ENCODE results near the gene ARHGAP18.

Gene ARHGAP18

DNA sequence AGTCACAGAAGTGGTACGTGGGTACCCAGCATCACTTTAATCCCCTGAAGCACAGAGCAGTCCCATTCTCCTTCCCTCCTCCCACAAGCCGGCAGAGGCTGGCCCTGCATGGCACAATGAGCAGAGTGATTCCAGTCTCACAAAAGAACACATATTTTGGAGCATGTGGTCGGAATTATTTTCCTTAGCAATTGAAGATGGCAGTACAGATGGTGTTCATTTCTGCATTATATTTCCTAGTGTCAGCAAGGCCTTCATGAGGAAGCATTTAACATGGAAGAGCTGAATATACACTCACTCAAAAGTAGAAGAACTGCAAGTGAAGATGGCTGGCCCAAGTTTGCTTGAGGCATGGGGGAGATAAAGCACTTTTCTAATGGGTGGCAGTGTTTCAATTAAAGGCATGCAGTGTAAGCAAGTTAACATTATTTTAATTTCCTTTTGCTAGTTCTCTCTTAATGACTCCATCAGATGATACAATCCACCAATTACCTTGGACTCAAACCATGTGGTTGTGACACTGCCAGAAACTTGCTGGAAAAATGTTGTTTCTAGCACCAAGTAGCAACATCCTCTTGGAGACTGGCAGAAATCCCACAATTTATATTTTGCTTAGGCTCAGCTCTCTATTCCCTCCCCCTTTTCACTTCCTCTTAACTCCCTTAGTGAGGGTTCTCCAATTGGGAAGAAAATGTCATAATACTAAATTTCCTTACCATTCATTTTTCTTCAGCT is 74.4 kb downstream of the ARHGAP18 start:
- no peak overlapping the region for H2AFZ ChIP-seq (ENCODE audit: insufficient read depth, low read length, poor library complexity)

DNA sequence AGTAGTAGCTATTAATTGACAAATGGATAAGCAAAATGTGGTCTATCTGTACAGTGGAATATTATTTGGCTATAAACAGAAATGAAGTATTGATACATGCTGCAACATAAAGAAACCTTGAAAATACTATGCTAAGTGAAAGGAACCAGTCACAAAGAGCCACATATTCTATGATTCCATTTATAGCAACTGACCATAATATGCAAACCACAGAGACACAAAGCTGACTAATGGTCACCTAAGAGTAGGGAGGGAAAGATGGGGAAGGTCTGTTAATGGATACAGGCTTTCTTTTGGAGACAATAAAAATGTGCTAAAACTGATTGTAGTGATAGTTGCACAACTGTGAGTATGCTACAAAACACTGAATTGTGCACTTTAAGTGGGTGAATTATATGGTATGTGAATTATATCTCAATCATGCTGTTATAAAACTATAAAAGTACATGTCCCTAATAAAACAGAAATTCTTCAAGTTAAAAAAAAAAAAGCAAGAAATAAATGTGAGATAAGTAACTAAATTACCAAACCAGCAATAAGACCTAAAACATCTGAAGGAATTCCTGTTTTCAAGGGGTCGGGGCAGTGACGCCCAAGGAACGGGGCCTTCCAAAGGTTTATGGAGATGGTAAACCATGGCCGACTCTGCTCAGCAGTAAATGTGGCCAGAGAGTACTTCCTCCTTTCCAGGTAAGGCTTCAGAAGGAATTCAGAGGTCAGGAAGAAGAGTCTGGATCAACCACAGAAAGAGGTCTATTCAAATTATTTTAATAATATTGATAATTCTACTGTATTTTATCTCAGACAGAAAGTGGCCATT is 75.4 kb downstream of the ARHGAP18 start:
- no peak overlapping the region for H4K91ac ChIP-seq (ENCODE audit: low read depth, low read length)
- no peaks in the 10 kb centered on the region for H3K79me2 ChIP-seq (ENCODE audit: control insufficient read depth, insufficient read depth, low read length, poor library complexity)
- no peak overlapping the region for H3K14ac ChIP-seq (ENCODE audit: low read length)
- H3K18ac ChIP-seq (ENCODE audit: low read length): no peak overlapping the region
- H2AFZ ChIP-seq (ENCODE audit: insufficient read depth, low read length, poor library complexity): no peak overlapping the region
- no peaks in the 10 kb centered on the region for H3K79me1 ChIP-seq (ENCODE audit: low read length)
- no peak overlapping the region for H3K4me3 ChIP-seq (ENCODE audit: low read depth, low read length)
- no CpG with 5 or more reads among the region's 4 CpGs for WGBS (ENCODE audit: extremely low coverage, insufficient coverage, insufficient read length)
- no peak overlapping the region for H2BK5ac ChIP-seq (ENCODE audit: low read depth, low read length, poor library complexity)
- H2BK120ac ChIP-seq (ENCODE audit: insufficient read depth, low read length, poor library complexity): no peak overlapping the region
- H4K8ac ChIP-seq (ENCODE audit: low read depth, low read length): no peak overlapping the region
- H3K9ac ChIP-seq (ENCODE audit: low read length): no peak overlapping the region
- DNase-seq: no peak
- no peak overlapping the region for H3K4ac ChIP-seq (ENCODE audit: low read depth, low read length)
- no peaks in the 10 kb centered on the region for H3K27me3 ChIP-seq (ENCODE audit: insufficient read depth, low read length)
- no peak overlapping the region for H2AK5ac ChIP-seq (ENCODE audit: low read length)
- no peaks in the 10 kb centered on the region for H3K9me3 ChIP-seq (ENCODE audit: insufficient read depth, low read depth, low read length)
- H2BK12ac ChIP-seq (ENCODE audit: low read length): no peak overlapping the region
- no peak overlapping the region for H3K4me2 ChIP-seq (ENCODE audit: low read length)
- no peaks in the 10 kb centered on the region for H3K4me1 ChIP-seq (ENCODE audit: control insufficient read depth in 1 of 2, insufficient read depth in 2 of 2, low read length in 2 of 2)
- H3K23ac ChIP-seq (ENCODE audit: low read length): no peak overlapping the region
- no peak overlapping the region for H4K12ac ChIP-seq (ENCODE audit: low read depth, low read length)
- peaks cover 2 to 4% of the 10 kb centered on the region in 2 experiments for H3K36me3 ChIP-seq (ENCODE audit: control insufficient read depth in 1 of 2, insufficient read depth in 2 of 2, low read length in 2 of 2)
- no peak overlapping the region for H3K27ac ChIP-seq (ENCODE audit: low read depth, low read length)

More for the DNA sequence above, 74.4 kb downstream of the ARHGAP18 start:
- no peak overlapping the region for H3K4ac ChIP-seq (ENCODE audit: low read depth, low read length)
- no peak for DNase-seq
- H4K91ac ChIP-seq (ENCODE audit: low read depth, low read length): no peak overlapping the region
- H3K23ac ChIP-seq (ENCODE audit: low read length): no peak overlapping the region
- H3K18ac ChIP-seq (ENCODE audit: low read length): no peak overlapping the region
- WGBS (ENCODE audit: extremely low coverage, insufficient coverage, insufficient read length): no CpG with 5 or more reads among the region's 3 CpGs
- no peak overlapping the region for H3K14ac ChIP-seq (ENCODE audit: low read length)
- no peak overlapping the region for H3K4me3 ChIP-seq (ENCODE audit: low read depth, low read length)
- no peaks in the 10 kb centered on the region for H3K9me3 ChIP-seq (ENCODE audit: insufficient read depth, low read depth, low read length)
- no peaks in the 10 kb centered on the region for H3K27me3 ChIP-seq (ENCODE audit: insufficient read depth, low read length)
- no peak overlapping the region for H4K8ac ChIP-seq (ENCODE audit: low read depth, low read length)
- no peaks in the 10 kb centered on the region for H3K79me1 ChIP-seq (ENCODE audit: low read length)
- H3K4me2 ChIP-seq (ENCODE audit: low read length): no peak overlapping the region
- H2BK120ac ChIP-seq (ENCODE audit: insufficient read depth, low read length, poor library complexity): no peak overlapping the region
- H4K12ac ChIP-seq (ENCODE audit: low read depth, low read length): no peak overlapping the region
- no peak overlapping the region for H2BK5ac ChIP-seq (ENCODE audit: low read depth, low read length, poor library complexity)
- H2AK5ac ChIP-seq (ENCODE audit: low read length): no peak overlapping the region
- H2BK12ac ChIP-seq (ENCODE audit: low read length): no peak overlapping the region
- no peaks in the 10 kb centered on the region for H3K4me1 ChIP-seq (ENCODE audit: control insufficient read depth in 1 of 2, insufficient read depth in 2 of 2, low read length in 2 of 2)
- H3K36me3 ChIP-seq (ENCODE audit: control insufficient read depth in 1 of 2, insufficient read depth in 2 of 2, low read length in 2 of 2): peaks cover 2 to 4% of the 10 kb centered on the region in 2 experiments
- H3K27ac ChIP-seq (ENCODE audit: low read depth, low read length): no peak overlapping the region
- H3K9ac ChIP-seq (ENCODE audit: low read length): no peak overlapping the region
- H3K79me2 ChIP-seq (ENCODE audit: control insufficient read depth, insufficient read depth, low read length, poor library complexity): no peaks in the 10 kb centered on the region

DNA sequence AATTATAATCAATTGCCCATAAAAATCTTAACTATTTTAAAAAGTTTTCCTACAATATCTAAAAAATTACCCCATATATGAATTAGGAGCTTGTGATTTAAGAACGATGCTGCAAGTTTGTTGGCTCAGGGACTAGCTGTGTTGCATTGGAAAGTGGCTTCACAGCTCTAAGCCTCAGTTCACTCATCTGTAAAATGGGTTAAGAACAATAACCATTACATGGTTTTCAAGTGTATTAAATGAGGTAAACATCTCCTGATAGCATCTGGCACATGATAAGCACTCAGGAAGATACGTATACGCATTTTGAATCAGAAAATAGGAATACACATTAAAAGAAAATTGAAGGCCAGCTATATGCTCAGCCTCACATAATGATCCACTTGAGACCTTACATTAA is 76.4 kb downstream of the ARHGAP18 start:
- H3K4me2 ChIP-seq (ENCODE audit: low read length): no peak overlapping the region

DNA sequence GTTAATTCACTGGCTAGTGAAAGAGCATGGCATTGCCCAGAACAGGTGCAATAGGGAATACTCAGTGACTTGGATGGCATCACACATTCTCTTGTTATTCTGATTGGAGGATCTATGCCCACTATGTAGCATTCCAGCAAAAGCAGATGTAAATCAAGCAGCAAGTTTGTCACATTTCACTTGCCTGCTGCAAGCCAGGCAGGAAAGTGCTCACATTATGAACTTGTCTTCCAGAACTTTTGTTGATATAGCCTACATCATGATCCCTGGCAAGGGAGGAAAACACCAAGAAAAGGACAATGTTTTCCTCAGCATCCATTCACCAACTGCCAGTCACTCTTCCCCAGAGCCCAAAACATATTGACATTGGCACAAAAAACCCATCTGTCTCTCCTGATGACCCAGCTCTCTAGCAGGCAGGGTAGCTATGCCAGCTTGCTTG is 77.8 kb downstream of the ARHGAP18 start:
- no peak overlapping the region for H3K23ac ChIP-seq (ENCODE audit: low read length)

More for the DNA sequence above, 76.4 kb downstream of the ARHGAP18 start:
- Histone ChIP-seq H4K8ac (ENCODE audit: low read depth, low read length) (no peak overlapping the region), H3K27me3 (ENCODE audit: insufficient read depth, low read length) (no peaks in the 10 kb centered on the region), H2AFZ (ENCODE audit: insufficient read depth, low read length, poor library complexity) (no peak overlapping the region), H3K27ac (ENCODE audit: low read depth, low read length) (no peak overlapping the region), H3K4ac (ENCODE audit: low read depth, low read length) (no peak overlapping the region), H4K12ac (ENCODE audit: low read depth, low read length) (no peak overlapping the region), H3K36me3 (ENCODE audit: control insufficient read depth in 1 of 2, insufficient read depth in 2 of 2, low read length in 2 of 2) (peaks cover 2 to 4% of the 10 kb centered on the region in 2 experiments), H3K4me3 (ENCODE audit: low read depth, low read length) (no peak overlapping the region), H3K23ac (ENCODE audit: low read length) (no peak overlapping the region), H2AK5ac (ENCODE audit: low read length) (no peak overlapping the region), H3K9me3 (ENCODE audit: insufficient read depth, low read depth, low read length) (no peaks in the 10 kb centered on the region), H3K79me2 (ENCODE audit: control insufficient read depth, insufficient read depth, low read length, poor library complexity) (no peaks in the 10 kb centered on the region), H3K9ac (ENCODE audit: low read length) (no peak overlapping the region), H3K18ac (ENCODE audit: low read length) (no peak overlapping the region), H3K79me1 (ENCODE audit: low read length) (no peaks in the 10 kb centered on the region), H4K91ac (ENCODE audit: low read depth, low read length) (no peak overlapping the region), H3K14ac (ENCODE audit: low read length) (no peak overlapping the region), H2BK5ac (ENCODE audit: low read depth, low read length, poor library complexity) (no peak overlapping the region), H2BK120ac (ENCODE audit: insufficient read depth, low read length, poor library complexity) (no peak overlapping the region), H2BK12ac (ENCODE audit: low read length) (no peak overlapping the region), H3K4me1 (ENCODE audit: control insufficient read depth in 1 of 2, insufficient read depth in 2 of 2, low read length in 2 of 2) (no peaks in the 10 kb centered on the region)
- no peak for DNase-seq
- WGBS (ENCODE audit: extremely low coverage, insufficient coverage, insufficient read length): no CpG with 5 or more reads among the region's 3 CpGs

More for the DNA sequence above, 77.8 kb downstream of the ARHGAP18 start:
- Histone ChIP-seq H3K27me3 (ENCODE audit: insufficient read depth, low read length) (no peaks in the 10 kb centered on the region), H3K4me1 (ENCODE audit: control insufficient read depth in 1 of 2, insufficient read depth in 2 of 2, low read length in 2 of 2) (no peaks in the 10 kb centered on the region), H3K4ac (ENCODE audit: low read depth, low read length) (no peak overlapping the region), H2BK120ac (ENCODE audit: insufficient read depth, low read length, poor library complexity) (no peak overlapping the region), H2AFZ (ENCODE audit: insufficient read depth, low read length, poor library complexity) (no peak overlapping the region), H3K4me2 (ENCODE audit: low read length) (no peak overlapping the region), H2BK12ac (ENCODE audit: low read length) (no peak overlapping the region), H3K9me3 (ENCODE audit: insufficient read depth, low read depth, low read length) (no peaks in the 10 kb centered on the region), H2BK5ac (ENCODE audit: low read depth, low read length, poor library complexity) (no peak overlapping the region), H3K79me2 (ENCODE audit: control insufficient read depth, insufficient read depth, low read length, poor library complexity) (no peaks in the 10 kb centered on the region), H3K79me1 (ENCODE audit: low read length) (no peaks in the 10 kb centered on the region), H3K4me3 (ENCODE audit: low read depth, low read length) (no peak overlapping the region), H2AK5ac (ENCODE audit: low read length) (no peak overlapping the region), H3K14ac (ENCODE audit: low read length) (no peak overlapping the region), H3K9ac (ENCODE audit: low read length) (no peak overlapping the region), H4K12ac (ENCODE audit: low read depth, low read length) (no peak overlapping the region), H4K91ac (ENCODE audit: low read depth, low read length) (no peak overlapping the region), H4K8ac (ENCODE audit: low read depth, low read length) (no peak overlapping the region), H3K36me3 (ENCODE audit: control insufficient read depth in 1 of 2, insufficient read depth in 2 of 2, low read length in 2 of 2) (peaks cover 2 to 4% of the 10 kb centered on the region in 2 experiments), H3K27ac (ENCODE audit: low read depth, low read length) (no peak overlapping the region), H3K18ac (ENCODE audit: low read length) (no peak overlapping the region)
- DNase-seq: no peak

Measured in trophoblast cell (in vitro differentiated cells and primary cell).